T47D (cell line): ENCODE measurements around the gene COL4A4.

Source experiments
- DNase-seq, 2 experiments: peaks; one replicate each; pipeline versions ENCODE4 v3.0.0 to v3.0.0-alpha.2; 2011 to 2012; ENCODE audit warnings: low read depth in 1 of 2, low spot score in 1 of 2
- JUND ChIP-seq: IDR thresholded peaks from 2 replicates; pipeline ENCODE4 v1.6.1; 2012; ENCODE audit warnings: low read depth
- in situ Hi-C: cut with HindIII; loops from 2 replicates; pipeline ENCODE4 v1.10.0; 2016; ENCODE audit warnings: low sequenced_read_pairs, low pct_unique_long_range_greater_than_20kb

The COL4A4 gene

DNA sequence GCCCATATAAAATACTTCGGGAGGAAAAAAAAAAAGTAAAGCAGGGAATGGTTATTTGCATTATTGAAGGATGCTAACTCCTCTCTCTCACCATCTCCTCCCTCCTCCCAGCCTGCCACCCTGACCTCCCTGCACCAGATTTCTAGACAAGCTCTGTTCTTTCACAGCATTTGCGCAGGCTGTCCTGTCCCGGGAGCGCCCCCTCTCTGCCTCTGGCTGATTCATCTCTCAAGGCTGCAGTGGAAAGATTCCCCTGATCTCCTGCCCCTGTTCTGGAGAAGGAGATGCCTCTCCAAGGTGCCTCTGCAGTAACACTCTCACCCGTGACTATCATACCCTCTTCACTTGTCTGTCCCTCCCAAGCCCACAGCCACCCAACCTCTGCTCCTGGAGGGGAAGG lies 38.5 kb downstream of the COL4A4 start:
- in situ Hi-C loops: no loop called here

DNA sequence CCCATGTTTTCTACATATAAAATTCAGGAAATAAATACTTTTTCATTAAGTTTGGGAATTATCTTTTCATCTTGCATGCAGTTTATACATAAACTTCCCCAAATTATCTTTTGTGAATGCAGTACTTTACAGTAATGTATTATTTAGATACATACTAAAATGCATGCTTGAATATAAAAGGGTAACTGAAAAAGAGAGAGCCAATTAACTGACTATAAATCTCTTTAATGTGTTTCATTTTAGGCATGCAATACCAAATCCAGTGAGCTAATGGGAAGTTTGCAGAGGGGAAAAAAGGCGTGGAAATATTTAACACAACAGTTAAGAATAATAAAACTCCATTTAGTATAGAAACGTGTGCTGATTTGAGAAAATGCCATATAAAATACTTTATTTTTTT lies 39.2 kb downstream of the COL4A4 start:
- no peak for TF ChIP-seq JUND
- no peak for DNase-seq
- in situ Hi-C loops: no loop called here

More for the DNA sequence above, 38.5 kb downstream of the COL4A4 start:
- no peak for TF ChIP-seq JUND
- peak in 1 of 2 experiments; percentile 13 for DNase-seq

DNA sequence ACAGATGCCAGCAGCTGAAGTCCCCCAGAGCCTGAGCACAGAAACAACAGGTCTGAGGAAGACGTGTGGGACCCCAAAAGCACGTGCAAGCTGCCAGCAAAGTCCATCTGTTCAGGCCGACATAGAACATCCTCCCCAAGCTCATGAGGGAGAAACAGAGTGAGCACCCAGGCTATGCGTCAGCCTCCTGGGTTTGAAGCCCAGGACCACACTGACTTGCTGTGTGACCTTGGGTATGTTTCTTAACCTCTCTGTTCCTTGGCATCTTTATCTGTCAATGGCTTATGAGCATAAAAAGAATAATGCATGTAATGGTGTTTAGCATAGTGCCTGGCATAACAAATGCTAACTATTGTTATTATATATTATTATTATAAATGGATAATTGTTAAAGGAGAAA lies 40.3 kb downstream of the COL4A4 start:
- no peak for DNase-seq
- in situ Hi-C loops: no loop called here
- TF ChIP-seq JUND: no peak

DNA sequence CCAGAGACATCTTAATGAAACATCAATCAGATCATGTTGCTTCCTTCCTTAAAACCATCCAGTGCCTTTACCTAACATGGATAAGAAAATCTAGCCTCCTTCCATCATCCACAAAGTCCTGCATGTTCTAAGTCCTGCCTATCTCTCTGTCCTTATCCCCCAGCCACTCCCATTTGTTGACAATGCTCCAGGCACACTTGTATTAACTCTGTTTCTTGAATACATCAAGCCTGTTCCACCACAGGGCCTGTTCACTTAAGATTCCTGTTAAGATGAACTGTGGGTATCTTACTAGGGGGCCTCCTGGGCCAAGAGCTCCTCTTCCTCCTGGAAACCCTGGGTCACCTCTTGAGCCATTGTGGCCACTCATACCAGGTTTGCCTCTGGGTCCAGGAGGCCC lies 45.7 kb downstream of the COL4A4 start:
- in situ Hi-C loops: no loop called here
- TF ChIP-seq JUND: no peak
- DNase-seq: no peak

DNA sequence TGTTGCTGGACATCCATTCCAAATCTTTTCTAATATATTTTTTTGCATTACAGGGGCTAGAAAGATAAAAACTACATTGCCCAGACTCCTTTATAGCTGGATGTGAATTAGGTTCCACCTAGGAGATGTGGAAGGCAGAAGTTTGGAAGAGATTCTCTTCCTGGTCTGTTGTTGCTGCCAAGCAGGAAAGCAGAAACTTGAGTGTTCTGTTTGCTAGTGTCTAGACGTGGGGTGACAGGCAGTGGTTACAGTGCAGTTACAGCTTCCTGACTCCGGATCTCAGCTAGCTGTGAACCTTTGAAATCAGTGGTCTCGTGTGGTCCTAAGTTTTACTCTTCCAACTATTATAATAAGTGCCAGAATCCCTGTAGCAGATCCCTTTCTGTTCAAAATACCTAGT lies 46.2 kb downstream of the COL4A4 start:
- DNase-seq: peak in 1 of 2 experiments; percentile 18
- in situ Hi-C loops: no loop called here
- no peak for TF ChIP-seq JUND

DNA sequence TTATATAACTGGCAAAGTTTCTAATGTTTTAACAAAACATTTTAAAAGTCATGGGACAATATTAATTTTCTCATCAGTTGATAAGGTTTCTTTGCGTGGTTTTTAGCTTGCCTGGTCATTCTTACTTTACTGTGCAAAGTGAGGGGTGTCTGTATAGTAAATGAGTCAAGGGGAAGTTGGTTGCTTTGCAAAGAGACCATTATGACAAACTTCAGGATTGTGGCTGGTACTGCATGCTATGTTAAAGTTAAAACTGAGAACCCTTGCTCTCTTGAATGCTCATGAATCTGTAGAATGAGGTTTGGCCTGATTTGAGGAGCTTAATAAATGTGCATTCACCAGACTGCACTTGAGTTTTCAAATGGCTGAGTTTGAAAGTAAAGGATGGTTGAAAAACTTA lies 47.0 kb downstream of the COL4A4 start:
- TF ChIP-seq JUND: no peak
- no peak for DNase-seq
- in situ Hi-C loops: no loop called here

DNA sequence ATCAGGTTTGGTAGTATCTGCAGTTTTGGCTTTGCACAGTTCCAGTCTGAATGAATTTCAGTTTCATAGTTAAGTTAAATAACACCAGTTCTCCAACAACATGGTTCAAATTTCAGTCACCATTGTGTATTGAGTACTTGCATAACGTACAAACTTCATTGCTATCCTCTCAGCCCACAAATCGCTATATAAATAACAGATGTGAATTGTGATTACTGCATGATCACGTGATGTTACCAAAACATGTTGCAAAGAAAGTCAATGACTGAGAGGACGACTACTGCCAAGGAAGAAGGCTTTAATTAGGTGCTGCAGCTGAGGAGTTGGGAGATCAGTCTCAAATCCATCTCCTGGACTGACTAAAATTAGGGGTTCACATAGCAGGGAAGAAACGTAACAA lies 48.2 kb downstream of the COL4A4 start:
- in situ Hi-C loops: no loop called here
- no peak for TF ChIP-seq JUND
- no peak for DNase-seq

DNA sequence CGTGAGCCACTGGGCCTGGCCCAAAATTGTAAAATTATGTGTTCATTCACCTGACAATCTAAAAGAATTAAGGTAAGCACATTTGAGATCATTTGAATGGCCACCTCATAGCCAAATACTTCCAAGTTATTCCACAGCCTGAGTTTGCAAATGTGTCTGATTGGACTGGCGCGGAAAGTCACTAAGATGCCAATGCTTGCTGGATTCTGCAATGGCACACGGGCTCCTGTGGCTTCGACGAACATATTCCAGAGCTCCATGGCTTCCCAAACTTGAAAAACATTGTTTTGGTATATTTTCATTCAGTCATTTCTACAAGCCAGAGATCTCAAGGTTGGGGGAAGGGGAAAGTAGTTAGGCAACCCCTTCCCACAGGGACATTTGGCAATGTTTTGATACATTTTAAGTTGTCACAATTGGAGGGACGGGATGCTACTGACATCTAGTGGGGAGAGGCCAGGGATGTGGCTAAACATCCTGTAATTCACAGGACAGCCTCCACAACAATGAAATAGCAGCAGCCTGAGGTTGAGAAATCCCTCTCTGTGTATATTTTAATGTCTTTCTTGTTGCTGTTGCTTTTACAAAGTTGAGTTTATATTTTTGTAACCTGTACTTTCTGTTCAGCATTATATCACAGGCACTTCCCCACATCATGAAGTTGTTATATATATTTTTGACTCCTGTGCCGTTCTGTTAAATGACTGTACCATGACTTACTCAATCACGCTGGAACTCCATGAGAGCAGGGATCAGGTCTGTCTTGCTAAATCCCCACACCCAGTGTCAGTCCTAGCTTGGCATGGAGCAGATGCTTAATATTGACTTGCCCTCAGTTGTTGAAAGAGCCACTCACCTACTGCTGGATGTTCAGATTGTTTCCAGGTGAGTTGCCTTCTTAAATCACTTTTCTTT lies 56.9 kb downstream of the COL4A4 start:
- peak; percentile 6 to 74 for DNase-seq
- in situ Hi-C loops: no loop called here

DNA sequence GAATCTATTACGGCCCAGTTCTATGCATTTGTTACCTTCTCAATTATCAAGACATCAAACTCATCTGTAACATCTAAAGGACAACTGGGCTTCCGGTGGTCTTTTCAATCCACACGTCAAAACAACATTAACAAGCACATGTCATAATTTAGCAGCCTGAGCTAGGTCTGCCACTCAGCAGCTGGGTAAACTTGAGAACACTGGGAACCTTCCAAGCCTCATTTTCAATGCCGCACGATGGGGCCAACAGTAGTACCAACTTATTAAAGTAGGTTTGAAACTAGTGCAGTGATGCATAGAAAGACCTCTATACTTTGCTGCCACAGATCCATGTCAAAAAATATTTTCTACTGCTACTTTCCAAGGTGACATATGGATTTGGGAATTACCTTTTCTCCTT lies 60.4 kb downstream of the COL4A4 start:
- no peak for TF ChIP-seq JUND
- no peak for DNase-seq
- in situ Hi-C loops: no loop called here

More for the DNA sequence above, 56.9 kb downstream of the COL4A4 start:
- no peak for TF ChIP-seq JUND

DNA sequence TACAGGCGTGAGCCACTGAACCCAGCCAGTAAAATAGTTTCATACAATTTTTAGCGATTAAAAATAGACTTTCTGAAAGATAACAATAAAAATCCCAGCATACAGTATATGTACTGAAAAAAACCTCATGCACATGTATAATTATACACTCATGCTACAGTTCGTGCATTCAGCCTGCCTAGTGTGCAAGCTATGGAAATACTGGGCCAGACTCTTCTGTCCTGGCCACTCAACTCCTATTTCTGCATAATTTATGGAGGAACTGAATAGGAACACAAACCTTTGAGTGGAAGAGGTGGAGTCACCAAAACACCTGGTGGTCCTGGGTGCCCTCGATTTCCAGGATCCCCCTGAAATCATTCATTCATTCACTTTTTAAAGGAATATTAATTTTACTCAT lies 64.7 kb downstream of the COL4A4 start:
- no peak for TF ChIP-seq JUND
- DNase-seq: no peak
- in situ Hi-C loops: no loop called here

DNA sequence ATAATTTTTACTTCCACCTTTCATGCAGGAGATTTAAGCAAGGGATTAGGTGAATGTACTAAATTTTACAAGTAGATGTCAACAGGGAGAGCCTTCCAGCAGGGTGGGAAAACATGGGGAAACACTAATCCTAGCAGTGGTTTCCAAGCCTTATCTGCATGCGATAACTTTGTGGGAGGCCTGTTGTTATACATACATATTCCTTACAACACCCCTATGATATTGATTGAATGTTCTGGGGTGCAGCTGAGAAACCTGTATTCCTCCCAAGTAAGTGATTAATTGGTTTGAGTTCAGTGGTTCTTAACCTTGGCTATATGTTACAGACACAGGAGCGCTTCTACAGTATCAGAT lies 65.9 kb downstream of the COL4A4 start:
- no peak for TF ChIP-seq JUND
- in situ Hi-C loops: no loop called here
- no peak for DNase-seq

DNA sequence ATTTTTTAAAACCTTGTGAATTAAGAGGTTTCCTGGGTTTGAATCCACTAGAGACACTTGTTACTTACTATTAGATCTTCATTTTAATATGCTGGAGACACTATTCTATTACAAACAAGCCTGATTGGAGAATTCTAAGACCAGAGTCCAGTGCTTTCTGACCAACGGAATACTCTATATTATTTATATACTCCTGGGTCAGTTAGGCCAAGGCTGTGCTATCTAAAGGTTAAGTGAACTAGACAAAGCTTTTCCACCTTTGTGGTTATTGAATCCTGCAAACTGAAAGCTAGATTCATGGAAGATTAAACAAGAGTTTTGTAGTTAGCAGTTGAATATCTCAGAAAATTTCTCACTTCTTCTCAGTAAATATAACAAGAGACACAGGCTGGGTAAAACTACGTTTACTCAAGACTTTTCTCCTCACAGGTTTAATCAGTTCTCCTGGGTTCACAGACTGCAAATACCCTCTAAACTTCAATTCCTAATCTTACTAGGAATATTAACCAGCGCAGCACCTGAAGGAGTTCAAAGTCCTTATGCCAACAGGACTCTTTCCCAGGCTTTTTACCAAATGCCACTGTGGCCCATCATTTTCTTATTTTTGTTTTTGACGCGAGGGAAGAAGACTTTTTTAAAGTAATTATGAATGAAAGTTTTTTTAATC lies 66.4 kb downstream of the COL4A4 start:
- TF ChIP-seq JUND: no peak
- DNase-seq: no peak
- in situ Hi-C loops: no loop called here

DNA sequence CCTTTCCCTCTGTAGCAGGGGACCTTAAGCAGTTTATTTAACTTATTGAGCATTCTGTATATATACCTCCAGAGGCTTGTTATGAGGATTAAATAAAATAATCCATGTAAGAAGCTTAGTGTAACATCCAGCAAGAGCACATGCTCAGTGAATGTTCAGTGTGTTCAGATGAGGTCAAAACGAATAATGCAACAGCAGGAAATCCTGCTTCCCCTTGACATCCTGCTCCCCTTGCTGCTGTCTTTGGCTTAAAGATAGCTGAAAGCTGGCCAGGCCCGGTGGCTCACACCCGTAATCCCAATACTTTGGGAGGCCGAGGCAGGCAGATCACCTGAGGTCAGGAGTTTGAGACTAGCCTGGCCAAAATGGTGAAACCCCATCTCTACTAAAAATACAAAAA lies 68.7 kb downstream of the COL4A4 start:
- no peak for DNase-seq
- no peak for TF ChIP-seq JUND
- in situ Hi-C loops: no loop called here
